ENCODE data around the gene NECTIN4.

Gene NECTIN4

DNA sequence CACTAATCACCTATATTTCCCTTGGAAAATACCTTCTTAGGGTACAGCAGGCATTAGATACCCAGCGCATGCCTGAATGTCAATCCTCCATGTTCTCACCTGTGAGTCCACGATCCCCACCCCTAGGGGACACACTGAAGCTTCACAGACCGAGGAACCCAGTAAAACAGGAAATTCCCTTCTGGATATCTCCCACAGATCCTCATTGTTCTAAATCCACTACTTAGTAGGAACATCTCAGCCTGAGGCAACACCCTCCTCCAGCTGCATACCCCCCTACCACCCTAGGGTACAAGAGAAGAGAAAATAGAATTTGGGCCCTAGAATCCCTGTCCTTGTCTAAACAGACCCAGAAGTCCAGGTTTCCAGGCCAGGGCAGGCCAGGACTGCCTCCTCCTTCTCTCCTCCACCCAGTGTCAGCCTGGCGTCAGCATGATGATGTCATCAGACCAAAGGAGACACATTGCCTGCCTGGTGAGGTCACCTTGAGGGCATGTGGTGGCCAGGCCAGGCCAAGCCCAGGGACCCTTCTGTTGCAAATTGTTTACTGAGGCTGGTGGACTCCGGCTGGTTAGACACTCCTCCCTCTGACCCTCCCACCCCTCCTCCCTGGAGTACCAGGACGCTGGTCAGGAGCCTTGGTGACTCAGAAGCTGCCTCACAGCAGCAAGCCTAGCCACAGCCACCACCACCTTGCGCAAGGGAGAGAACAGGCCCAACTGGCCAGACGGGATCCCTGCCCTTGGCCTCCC, 6.2 kb downstream of the NECTIN4 start:
- H3K4me3 ChIP-seq (replicated peaks in 1 of 2; ENCODE audit: low read depth in 2 of 2, low read length in 2 of 2): no peak overlapping the region
- TF ChIP-seq, protein P1, sequence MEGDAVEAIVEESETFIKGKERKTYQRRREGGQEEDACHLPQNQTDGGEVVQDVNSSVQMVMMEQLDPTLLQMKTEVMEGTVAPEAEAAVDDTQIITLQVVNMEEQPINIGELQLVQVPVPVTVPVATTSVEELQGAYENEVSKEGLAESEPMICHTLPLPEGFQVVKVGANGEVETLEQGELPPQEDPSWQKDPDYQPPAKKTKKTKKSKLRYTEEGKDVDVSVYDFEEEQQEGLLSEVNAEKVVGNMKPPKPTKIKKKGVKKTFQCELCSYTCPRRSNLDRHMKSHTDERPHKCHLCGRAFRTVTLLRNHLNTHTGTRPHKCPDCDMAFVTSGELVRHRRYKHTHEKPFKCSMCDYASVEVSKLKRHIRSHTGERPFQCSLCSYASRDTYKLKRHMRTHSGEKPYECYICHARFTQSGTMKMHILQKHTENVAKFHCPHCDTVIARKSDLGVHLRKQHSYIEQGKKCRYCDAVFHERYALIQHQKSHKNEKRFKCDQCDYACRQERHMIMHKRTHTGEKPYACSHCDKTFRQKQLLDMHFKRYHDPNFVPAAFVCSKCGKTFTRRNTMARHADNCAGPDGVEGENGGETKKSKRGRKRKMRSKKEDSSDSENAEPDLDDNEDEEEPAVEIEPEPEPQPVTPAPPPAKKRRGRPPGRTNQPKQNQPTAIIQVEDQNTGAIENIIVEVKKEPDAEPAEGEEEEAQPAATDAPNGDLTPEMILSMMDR (IDR thresholded peaks at IDR 0.05; ENCODE audit: low read depth, low read length): no peak
- DNase-seq (ENCODE audit: low read depth in 2 of 2): peak; percentile 86 to 96

DNA sequence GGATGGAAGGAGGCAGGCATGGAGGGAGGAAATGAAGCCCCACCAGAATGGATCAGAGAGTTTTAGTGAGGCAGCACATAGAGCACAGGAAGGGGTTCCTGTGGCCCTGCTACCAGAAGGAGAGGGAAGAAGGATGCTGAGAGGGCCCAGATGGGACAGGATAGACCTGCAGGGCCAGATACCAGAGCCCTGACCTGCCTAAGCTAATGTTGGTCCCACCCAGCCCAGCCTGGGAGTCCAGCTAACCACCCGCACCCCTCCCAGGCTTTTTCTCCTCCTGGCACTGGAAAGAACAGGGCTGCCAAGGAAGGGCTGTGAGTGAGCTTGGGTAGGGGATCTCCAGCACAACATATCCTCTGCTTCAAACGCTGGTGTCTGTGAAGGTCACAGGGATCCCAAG, 6.9 kb downstream of the NECTIN4 start:
- H3K4me3 ChIP-seq (replicated peaks in 1 of 2; ENCODE audit: low read depth in 2 of 2, low read length in 2 of 2): no peak overlapping the region
- no peak for DNase-seq (ENCODE audit: low read depth in 2 of 2)
- TF ChIP-seq, protein P1 (IDR thresholded peaks at IDR 0.05; ENCODE audit: low read depth, low read length): no peak

DNA sequence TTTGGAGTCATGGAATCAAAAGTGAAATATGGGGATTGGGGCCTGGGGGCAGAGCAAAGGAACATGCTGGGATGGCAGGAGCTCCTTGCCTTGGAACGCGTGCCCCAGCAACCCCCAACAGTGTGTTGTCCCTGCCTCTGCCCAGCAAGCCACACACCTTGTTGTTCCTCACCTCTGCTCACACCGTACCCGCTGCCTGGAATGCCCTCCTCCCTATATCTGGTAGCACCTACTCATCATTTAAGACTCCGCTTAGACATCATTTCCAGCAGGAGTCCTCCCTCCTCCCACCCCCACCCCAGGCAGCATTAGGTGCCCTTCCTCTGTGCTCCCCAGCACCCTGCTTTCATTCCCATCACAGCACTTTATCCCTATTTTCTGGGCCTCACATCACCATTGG, 7.8 kb downstream of the NECTIN4 start:
- TF ChIP-seq, protein P1 (IDR thresholded peaks at IDR 0.05; ENCODE audit: low read depth, low read length): no peak
- DNase-seq (ENCODE audit: low read depth in 2 of 2): no peak
- H3K4me3 ChIP-seq (replicated peaks in 1 of 2; ENCODE audit: low read depth in 2 of 2, low read length in 2 of 2): no peak overlapping the region

DNA sequence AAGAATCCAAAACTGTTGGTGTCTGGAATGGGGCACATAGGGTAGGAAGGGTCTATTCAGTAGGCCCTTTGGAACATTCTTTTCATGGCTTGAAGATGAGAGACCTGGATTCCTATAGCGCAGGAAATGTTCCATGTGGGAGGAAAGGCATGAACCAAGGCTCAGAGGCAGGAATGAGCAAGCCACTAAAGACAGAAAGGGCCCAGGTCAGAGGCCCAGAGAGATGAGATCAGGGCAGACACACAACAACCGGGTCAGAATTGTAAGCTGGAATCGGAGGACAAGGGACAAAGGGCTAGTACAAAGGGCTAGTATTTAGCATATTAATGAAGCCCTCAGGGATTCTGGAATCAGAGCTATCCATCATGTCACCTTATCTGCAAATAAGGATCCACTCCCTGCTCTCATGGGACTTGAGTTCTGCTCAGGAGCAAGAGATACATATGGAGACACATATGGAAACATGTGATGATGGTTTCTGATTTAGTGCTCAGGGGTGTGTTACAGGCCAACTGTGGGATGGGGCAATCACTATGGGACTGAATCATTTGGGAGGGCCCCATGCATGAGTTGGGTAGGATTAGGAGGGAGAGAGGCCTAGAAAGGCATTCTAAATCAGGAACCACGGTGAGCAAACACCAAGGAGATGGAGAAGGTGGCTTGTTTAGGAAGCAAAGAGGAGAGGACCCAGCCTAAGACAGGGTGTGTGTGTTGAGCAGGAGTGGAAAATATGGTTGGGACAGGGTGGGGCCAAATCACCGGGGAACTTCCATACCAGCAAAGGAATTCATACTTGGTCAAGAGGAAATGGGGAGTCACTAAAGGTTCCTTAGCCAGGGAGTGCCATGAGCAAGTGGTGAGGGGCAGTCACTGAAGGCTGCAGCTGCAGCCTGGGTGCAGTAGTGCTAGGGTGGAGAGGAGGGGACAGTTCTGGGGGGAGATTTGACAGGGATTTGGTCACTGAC, 8.6 kb downstream of the NECTIN4 start:
- no peak overlapping the region for H3K4me3 ChIP-seq (replicated peaks in 1 of 2; ENCODE audit: low read depth in 2 of 2, low read length in 2 of 2)
- DNase-seq (ENCODE audit: low read depth in 2 of 2): peak in 1 of 2 donors; percentile 58
- TF ChIP-seq, protein P1 (IDR thresholded peaks at IDR 0.05; ENCODE audit: low read depth, low read length): no peak

DNA sequence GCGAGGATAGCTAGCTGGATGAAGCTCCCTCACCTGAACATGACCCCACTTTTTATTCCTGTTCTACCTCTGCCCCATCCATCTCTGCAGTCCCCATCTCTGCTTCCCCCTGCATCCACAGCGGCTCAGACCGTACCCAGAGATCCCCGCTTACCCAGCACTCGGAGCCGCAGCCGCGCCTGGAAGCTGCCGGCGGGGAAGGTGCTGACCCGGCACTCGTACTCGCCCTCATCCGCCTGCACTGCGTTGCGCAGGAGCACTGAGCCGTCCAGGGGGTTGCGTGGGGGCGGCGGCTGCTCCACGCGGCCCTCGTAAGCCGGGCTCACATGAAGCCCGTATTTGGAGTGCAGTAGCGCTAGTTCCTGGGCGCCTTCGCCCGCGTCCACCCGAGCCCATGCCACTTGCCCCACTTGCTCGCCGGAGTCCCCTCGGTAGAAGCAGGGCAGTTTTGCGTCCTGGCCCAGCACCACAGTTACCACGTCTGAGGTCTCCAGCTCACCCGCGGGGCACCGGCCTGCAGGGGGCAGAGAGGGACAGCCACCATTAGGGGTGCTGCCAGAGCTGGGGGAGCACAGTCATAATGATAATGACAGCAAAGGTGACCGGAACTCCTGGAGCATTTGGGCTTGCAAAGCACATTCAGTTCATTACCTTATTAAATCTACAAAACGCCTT, 9.8 kb downstream of the NECTIN4 start:
- H3K4me3 ChIP-seq (replicated peaks in 1 of 2; ENCODE audit: low read depth in 2 of 2, low read length in 2 of 2): no peak overlapping the region
- TF ChIP-seq, protein P1 (IDR thresholded peaks at IDR 0.05; ENCODE audit: low read depth, low read length): no peak
- DNase-seq (ENCODE audit: low read depth in 2 of 2): no peak

DNA sequence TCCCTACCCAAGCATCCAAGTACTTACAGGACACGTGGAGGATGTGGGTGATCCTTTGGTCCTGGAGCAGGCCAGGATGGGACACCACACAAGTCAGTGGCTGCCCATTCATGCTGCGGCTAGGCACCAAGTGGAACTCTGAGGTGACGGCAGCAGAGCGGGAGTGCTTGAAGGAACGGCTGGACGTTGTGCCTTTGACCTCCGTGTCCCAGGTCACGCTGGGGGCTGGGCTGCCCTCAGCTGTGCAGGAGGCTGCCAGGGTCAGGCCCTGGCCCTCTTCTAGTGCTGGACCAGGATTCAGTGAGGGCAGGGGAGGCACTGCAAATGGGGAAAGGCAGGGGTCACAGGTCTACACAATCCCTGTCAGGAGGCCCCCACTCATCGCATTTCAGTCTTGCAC, 11.9 kb downstream of the NECTIN4 start:
- H3K4me3 ChIP-seq (replicated peaks in 1 of 2; ENCODE audit: low read depth in 2 of 2, low read length in 2 of 2): no peak overlapping the region
- TF ChIP-seq, protein P1 (IDR thresholded peaks at IDR 0.05; ENCODE audit: low read depth, low read length): no peak
- no peak for DNase-seq (ENCODE audit: low read depth in 2 of 2)

All from cardiac fibroblast (primary cell).